Ovary (tissue), 3 donors: ENCODE data around the gene NRIP1.

ENCODE experiments used
- CTCF ChIP-seq, 3 donors: fragments of 450-650 bp in 2 of 3; fragments of 200-600 bp in 1 of 3; IDR thresholded peaks; one replicate each; pipeline versions ENCODE4 v1.5.1 to v1.8.0; 2016 to 2022; ENCODE audit warnings: antibody characterized with exemption in 3 of 3, mild to moderate bottlenecking in 1 of 3
- POLR2A ChIP-seq: fragments of 450-650 bp; IDR thresholded peaks from one replicate; pipeline ENCODE4 v1.6.1; 2017; ENCODE audit warnings: antibody characterized with exemption, mild to moderate bottlenecking, moderate library complexity
- donor health status: DM: no; HTN: no; CAD: no.

- TF ChIP-seq CTCF (IDR thresholded peaks at IDR 0.05) (no peak), POLR2A (no peak)
These were observed 69.6 kb downstream of the NRIP1 start for GRCh38 chr21:14995226-14995625.
